ENCODE data around the gene SH3D19.

Gene SH3D19

DNA sequence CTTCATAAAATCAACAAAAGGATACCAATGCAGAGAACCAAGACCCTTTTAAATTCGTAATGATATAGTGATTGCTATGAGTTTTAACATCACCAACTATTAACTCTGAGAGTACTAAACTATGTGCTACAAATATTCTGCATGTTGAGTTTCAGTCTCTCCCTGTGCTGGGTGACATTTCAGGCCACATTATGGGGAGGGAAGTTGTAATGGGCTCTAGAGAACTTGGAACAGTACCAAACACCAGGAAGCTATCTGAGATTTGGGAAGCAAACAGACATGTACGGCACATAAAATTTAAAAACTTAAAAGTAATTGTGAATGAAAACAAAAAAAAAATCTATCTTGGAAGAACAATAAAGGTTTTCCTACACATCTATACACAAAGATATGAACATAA, 108.1 kb downstream of the SH3D19 start:
- Histone ChIP-seq H3K27me3 (ENCODE audit: insufficient read depth, low read length) (no peaks in the 10 kb centered on the region), H3K27ac (ENCODE audit: low read depth, low read length) (no peak overlapping the region), H3K79me2 (ENCODE audit: control insufficient read depth, insufficient read depth, low read length, unreplicated experiment) (peaks cover 11% of the 10 kb centered on the region), H3K4me1 (ENCODE audit: control insufficient read depth, insufficient read depth, low read length, unreplicated experiment) (peaks cover 14% of the 10 kb centered on the region), H3K36me3 (ENCODE audit: insufficient read depth, low read length) (0 out of 2 replicates have a peak, but pooled peaks cover 5% of the 10 kb centered on the region), H3K4me3 (ENCODE audit: low read depth, low read length) (no peak overlapping the region), H2AFZ (ENCODE audit: low read length, unreplicated experiment) (no peak overlapping the region)

DNA sequence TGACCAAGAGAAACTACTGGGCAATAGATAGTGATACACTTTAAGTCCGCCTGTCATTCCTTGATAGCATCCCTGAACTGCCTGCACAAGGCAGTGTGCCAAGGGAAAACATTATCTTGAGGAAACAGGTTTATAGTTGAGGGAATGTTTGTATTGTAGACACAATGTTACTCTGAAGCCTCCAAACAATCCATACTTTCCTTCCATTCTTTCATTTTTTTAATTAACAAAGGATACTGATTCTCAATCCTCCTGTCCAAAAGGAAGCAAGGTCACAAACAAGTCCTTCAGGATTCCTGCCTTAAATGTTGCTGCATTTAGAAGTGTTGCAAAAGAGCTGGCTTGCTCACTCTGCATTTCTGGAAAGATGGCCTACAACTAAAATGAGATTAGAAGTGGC, 110.1 kb downstream of the SH3D19 start:
- peaks cover 11% of the 10 kb centered on the region for H3K79me2 ChIP-seq (ENCODE audit: control insufficient read depth, insufficient read depth, low read length, unreplicated experiment)
- H3K27me3 ChIP-seq (ENCODE audit: insufficient read depth, low read length), result no peaks in the 10 kb centered on the region
- H3K27ac ChIP-seq (ENCODE audit: low read depth, low read length), result no peak overlapping the region
- peaks cover 14% of the 10 kb centered on the region for H3K4me1 ChIP-seq (ENCODE audit: control insufficient read depth, insufficient read depth, low read length, unreplicated experiment)
- H2AFZ ChIP-seq (ENCODE audit: low read length, unreplicated experiment), result no peak overlapping the region
- H3K36me3 ChIP-seq (ENCODE audit: insufficient read depth, low read length), result 0 out of 2 replicates have a peak, but pooled peaks cover 5% of the 10 kb centered on the region
- no peak overlapping the region for H3K4me3 ChIP-seq (ENCODE audit: low read depth, low read length)

DNA sequence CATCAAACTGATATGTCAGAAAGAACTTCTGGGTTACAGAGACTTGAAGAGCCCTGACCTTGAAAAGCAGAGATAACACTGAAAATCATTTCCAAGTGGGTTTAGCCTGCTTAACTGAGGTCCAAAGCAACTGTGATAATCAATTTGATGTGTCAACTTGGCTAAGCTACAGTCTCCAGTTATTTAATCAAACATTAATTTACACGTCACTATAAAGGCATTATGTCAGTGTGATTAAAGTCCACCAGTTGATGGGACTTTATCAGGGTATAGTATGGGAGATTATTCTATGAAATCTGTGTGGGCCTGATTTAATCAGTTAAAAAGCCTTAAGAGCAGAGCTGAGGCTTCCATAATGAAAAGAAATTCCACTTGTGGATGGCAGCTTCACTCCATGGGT, 117.5 kb downstream of the SH3D19 start:
- Histone ChIP-seq H3K79me2 (ENCODE audit: control insufficient read depth, insufficient read depth, low read length, unreplicated experiment) (peaks cover 3% of the 10 kb centered on the region), H3K4me3 (ENCODE audit: low read depth, low read length) (no peak overlapping the region), H3K36me3 (ENCODE audit: insufficient read depth, low read length) (no peaks in the 10 kb centered on the region), H3K27ac (ENCODE audit: low read depth, low read length) (no peak overlapping the region), H3K4me1 (ENCODE audit: control insufficient read depth, insufficient read depth, low read length, unreplicated experiment) (peaks cover 23% of the 10 kb centered on the region), H3K27me3 (ENCODE audit: insufficient read depth, low read length) (no peaks in the 10 kb centered on the region), H2AFZ (ENCODE audit: low read length, unreplicated experiment) (no peak overlapping the region)

DNA sequence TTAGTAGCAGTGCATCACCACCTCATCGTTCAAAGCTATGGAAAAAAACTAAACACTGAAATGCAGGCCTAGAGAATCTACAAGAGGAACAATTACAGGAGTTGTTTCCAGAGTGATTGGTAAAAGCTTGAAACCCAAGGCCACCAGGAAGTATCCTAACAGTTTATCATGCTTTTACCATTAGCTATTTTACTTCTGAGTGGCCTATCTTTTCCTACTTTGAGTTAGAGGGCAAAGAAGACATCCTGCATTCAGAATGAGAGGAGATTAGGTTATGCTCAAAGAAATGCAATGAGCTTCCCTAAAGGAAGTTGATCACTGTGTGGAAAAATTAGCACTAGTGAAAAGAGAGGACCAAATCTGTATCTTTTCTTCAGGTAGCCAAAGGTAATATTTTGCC, 118.2 kb downstream of the SH3D19 start:
- H2AFZ ChIP-seq (ENCODE audit: low read length, unreplicated experiment), result no peak overlapping the region
- no peak overlapping the region for H3K4me3 ChIP-seq (ENCODE audit: low read depth, low read length)
- H3K27me3 ChIP-seq (ENCODE audit: insufficient read depth, low read length), result no peaks in the 10 kb centered on the region
- peaks cover 6% of the 10 kb centered on the region for H3K79me2 ChIP-seq (ENCODE audit: control insufficient read depth, insufficient read depth, low read length, unreplicated experiment)
- no peaks in the 10 kb centered on the region for H3K36me3 ChIP-seq (ENCODE audit: insufficient read depth, low read length)
- H3K4me1 ChIP-seq (ENCODE audit: control insufficient read depth, insufficient read depth, low read length, unreplicated experiment), result peaks cover 29% of the 10 kb centered on the region
- no peak overlapping the region for H3K27ac ChIP-seq (ENCODE audit: low read depth, low read length)

DNA sequence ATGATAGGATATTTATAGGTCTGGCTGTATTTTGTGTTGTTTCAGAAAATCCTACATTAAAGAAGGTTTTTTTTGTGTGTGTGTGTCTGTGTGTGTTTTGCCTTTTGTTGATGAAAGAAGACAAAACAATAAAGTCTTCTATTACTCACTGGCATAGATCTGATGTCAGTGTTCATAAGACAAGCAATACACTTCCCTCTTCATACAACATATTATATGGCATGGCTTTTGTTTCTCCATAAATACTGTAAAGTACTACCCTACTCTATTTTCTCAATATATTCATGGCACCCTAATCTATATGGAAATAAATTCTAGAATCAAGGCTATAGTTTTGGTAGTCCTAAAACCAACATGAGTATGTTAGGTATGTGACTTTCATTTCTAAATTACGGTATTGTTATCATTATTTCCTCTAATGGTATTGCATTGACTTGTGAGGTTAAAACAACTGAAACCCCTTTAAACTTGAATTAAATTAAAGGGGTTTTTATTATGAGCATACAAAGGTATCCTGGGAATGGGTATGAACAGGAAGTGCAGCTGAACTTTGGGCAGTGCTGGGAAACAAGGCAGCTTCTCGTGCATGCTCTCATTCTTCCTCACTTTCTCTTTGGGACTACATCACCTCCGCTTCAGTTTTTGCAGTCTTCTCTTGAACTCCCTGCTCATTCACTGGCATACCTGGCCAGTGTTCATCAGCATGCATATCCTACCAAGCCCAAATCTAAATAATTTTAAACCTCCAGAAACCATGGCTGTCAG, 119.0 kb downstream of the SH3D19 start:
- Histone ChIP-seq H3K79me2 (ENCODE audit: control insufficient read depth, insufficient read depth, low read length, unreplicated experiment) (peaks cover 6% of the 10 kb centered on the region), H3K27ac (ENCODE audit: low read depth, low read length) (peak overlapping the region; percentile 35; the same call in 1 of the 2 replicates), H2AFZ (ENCODE audit: low read length, unreplicated experiment) (no peak overlapping the region), H3K4me3 (ENCODE audit: low read depth, low read length) (peak overlapping the region; percentile 39; the same call in 1 of the 2 replicates), H3K36me3 (ENCODE audit: insufficient read depth, low read length) (no peaks in the 10 kb centered on the region), H3K4me1 (ENCODE audit: control insufficient read depth, insufficient read depth, low read length, unreplicated experiment) (peaks cover 29% of the 10 kb centered on the region), H3K27me3 (ENCODE audit: insufficient read depth, low read length) (no peaks in the 10 kb centered on the region)

DNA sequence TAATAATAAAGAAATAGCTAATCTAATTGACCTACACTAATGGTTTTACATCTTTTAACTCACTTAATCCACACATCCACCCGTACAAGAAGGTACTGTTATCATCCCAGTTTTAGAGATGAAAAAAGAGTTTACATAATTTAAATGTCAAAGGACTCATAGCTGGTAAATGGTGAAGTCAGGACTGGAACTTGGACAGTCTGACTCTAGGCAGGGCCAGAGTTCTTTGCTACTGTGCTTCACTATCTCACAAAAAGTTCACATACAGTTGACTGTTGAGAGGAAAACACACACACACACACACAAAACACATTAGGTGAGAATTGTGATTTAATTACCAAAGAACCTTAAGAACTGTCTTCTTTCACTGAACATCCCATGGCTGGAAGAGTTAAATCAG, 119.7 kb downstream of the SH3D19 start:
- H3K4me3 ChIP-seq (ENCODE audit: low read depth, low read length), result no peak overlapping the region
- H3K27ac ChIP-seq (ENCODE audit: low read depth, low read length), result no peak overlapping the region
- no peaks in the 10 kb centered on the region for H3K36me3 ChIP-seq (ENCODE audit: insufficient read depth, low read length)
- no peak overlapping the region for H2AFZ ChIP-seq (ENCODE audit: low read length, unreplicated experiment)
- H3K27me3 ChIP-seq (ENCODE audit: insufficient read depth, low read length), result no peaks in the 10 kb centered on the region
- H3K4me1 ChIP-seq (ENCODE audit: control insufficient read depth, insufficient read depth, low read length, unreplicated experiment), result peaks cover 29% of the 10 kb centered on the region
- peaks cover 12% of the 10 kb centered on the region for H3K79me2 ChIP-seq (ENCODE audit: control insufficient read depth, insufficient read depth, low read length, unreplicated experiment)

DNA sequence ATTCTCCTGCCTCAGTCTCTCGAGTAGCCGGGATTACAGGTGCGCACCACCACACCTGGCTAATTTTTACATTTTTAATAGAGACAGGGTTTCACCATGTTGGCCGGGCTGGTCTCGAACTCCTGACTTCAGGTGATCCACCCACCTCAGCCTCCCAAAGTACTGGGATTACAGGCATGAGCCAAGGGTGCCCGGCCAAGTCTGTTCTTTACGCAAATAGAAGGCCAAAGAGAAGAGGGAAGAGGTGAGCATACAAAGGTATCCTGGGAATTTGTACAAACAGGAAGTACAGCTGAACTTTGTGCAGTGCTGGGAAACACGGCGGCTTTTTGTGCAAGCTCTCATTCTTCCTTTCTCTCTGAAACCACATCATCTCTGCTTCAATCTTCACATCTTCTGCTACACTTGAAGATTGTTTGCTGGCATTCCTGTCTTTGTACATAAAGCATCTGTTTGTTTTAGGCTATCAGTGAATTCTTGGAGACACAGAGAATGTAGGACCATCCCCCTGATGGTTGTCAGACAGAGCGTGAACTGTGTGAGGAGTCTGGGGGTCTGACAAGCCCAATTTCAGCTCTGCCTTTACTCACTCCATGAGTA, 120.4 kb downstream of the SH3D19 start:
- Histone ChIP-seq H3K4me1 (ENCODE audit: control insufficient read depth, insufficient read depth, low read length, unreplicated experiment) (peaks cover 32% of the 10 kb centered on the region), H3K36me3 (ENCODE audit: insufficient read depth, low read length) (no peaks in the 10 kb centered on the region), H3K27ac (ENCODE audit: low read depth, low read length) (no peak overlapping the region), H3K27me3 (ENCODE audit: insufficient read depth, low read length) (no peaks in the 10 kb centered on the region), H3K79me2 (ENCODE audit: control insufficient read depth, insufficient read depth, low read length, unreplicated experiment) (peaks cover 17% of the 10 kb centered on the region), H3K4me3 (ENCODE audit: low read depth, low read length) (no peak overlapping the region), H2AFZ (ENCODE audit: low read length, unreplicated experiment) (no peak overlapping the region)

DNA sequence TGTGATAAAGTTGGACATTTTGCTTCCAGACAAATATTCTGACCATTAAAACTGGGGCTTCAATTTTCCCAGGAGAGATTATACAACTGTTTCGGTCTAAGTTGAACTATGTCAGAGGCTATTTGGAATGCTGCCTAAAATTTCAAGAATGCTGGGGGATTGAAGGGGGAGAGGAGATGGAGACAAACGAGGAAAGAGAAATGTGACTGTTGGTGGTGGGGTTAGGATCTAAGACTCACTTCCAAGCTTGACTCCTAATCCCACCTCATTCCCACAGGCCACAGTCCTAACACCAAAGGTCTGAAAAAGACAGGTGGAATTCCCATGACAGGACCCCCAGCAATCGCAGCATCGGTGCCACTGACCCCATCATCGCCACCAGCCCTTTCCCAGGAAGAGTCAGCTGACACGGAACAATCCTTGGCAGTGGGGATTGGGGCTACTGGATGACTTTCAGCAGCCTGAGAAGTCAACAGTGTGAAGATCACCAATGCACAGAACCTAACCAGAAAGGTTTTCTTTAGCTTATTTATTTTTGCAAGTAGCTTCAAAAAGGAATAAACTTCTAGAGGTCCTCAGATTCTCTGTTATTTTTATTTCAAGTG, 122.5 kb downstream of the SH3D19 start:
- Histone ChIP-seq H3K4me1 (ENCODE audit: control insufficient read depth, insufficient read depth, low read length, unreplicated experiment) (peaks cover 38% of the 10 kb centered on the region), H3K79me2 (ENCODE audit: control insufficient read depth, insufficient read depth, low read length, unreplicated experiment) (peaks cover 28% of the 10 kb centered on the region)

DNA sequence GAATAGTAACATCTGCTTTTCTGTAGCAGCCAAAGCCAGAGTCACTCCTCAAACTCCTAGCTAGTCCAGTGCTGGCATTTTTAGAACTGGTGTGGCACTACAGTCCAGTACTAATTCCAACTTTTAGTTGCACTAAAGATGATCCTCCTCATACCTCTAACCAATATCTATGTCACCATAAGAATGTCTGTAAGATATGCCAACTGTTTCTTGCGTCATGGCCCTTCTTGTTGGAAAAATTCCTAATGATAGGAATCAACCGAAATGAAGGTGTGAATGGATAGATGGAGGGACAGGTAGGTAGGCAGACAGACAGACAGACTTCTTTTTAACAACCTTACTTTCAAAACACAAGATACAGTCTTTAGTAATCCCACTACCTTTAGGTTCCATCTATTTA, 123.0 kb downstream of the SH3D19 start:
- peaks cover 30% of the 10 kb centered on the region for H3K79me2 ChIP-seq (ENCODE audit: control insufficient read depth, insufficient read depth, low read length, unreplicated experiment)
- H2AFZ ChIP-seq (ENCODE audit: low read length, unreplicated experiment), result no peak overlapping the region
- H3K27ac ChIP-seq (ENCODE audit: low read depth, low read length), result no peak overlapping the region
- H3K27me3 ChIP-seq (ENCODE audit: insufficient read depth, low read length), result no peaks in the 10 kb centered on the region
- no peak overlapping the region for H3K4me3 ChIP-seq (ENCODE audit: low read depth, low read length)
- no peaks in the 10 kb centered on the region for H3K36me3 ChIP-seq (ENCODE audit: insufficient read depth, low read length)
- H3K4me1 ChIP-seq (ENCODE audit: control insufficient read depth, insufficient read depth, low read length, unreplicated experiment), result peaks cover 41% of the 10 kb centered on the region

More for the DNA sequence above, 122.5 kb downstream of the SH3D19 start:
- Histone ChIP-seq H3K36me3 (ENCODE audit: insufficient read depth, low read length) (no peaks in the 10 kb centered on the region), H3K27me3 (ENCODE audit: insufficient read depth, low read length) (no peaks in the 10 kb centered on the region), H3K4me3 (ENCODE audit: low read depth, low read length) (no peak overlapping the region), H3K27ac (ENCODE audit: low read depth, low read length) (no peak overlapping the region), H2AFZ (ENCODE audit: low read length, unreplicated experiment) (no peak overlapping the region)

DNA sequence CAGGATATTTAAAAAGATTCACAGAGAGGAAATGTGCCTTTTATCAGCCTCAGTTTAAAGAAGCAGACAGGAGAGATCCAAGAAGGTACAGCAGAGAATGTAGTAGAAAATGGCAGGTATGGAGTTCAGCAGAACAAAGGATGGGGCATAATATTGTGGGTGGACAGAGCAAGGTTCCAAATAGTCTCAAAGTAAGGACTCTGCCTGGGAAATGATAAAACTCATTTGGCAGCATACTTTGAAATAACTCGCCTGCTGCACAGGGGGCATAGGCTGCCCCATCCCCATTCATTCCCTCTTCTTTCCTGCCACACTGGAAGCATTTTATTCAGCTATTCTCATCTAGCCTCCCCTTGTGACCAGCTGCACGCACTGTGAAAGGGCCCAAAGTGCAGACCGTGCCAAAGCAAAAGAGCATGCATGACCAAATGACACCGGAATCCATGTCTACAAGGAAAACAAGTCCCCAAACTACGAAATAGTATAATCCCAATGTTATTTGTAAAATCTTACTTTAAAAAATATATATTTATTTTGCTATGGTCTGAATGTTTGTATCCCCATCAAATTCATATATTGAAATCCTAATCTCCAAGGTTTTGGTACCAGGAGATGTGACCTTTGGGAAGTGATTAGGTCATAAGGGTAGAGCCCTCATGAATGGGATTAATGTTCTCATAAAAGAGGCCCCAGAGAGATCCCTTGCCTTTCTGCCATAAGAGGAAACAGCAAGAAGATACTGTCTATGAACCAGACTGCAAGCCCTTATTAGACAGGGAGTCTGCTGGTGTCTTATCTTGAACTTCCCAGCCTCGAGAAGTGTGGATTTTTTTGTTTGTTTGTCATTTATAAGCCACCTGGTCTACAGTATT, 125.8 kb downstream of the SH3D19 start:
- H2AFZ ChIP-seq (ENCODE audit: low read length, unreplicated experiment), result no peak overlapping the region
- H3K27ac ChIP-seq (ENCODE audit: low read depth, low read length), result peak overlapping the region; percentile 38; the same call in 1 of the 2 replicates
- H3K79me2 ChIP-seq (ENCODE audit: control insufficient read depth, insufficient read depth, low read length, unreplicated experiment), result peaks cover 36% of the 10 kb centered on the region

More for the DNA sequence above, 125.8 kb downstream of the SH3D19 start:
- no peak overlapping the region for H3K4me3 ChIP-seq (ENCODE audit: low read depth, low read length)
- no peaks in the 10 kb centered on the region for H3K27me3 ChIP-seq (ENCODE audit: insufficient read depth, low read length)
- H3K4me1 ChIP-seq (ENCODE audit: control insufficient read depth, insufficient read depth, low read length, unreplicated experiment), result peaks cover 43% of the 10 kb centered on the region
- no peaks in the 10 kb centered on the region for H3K36me3 ChIP-seq (ENCODE audit: insufficient read depth, low read length)
